Stomach (tissue), 4 donors: Measurements from ENCODE around the gene FREM3.

ENCODE experiments used
- CTCF ChIP-seq, 7 experiments: fragments of 450-650 bp in 4 of 7; fragments of 200-600 bp in 3 of 7; sonication (generic) in 3 of 7; IDR thresholded peaks; one replicate each; pipeline ENCODE4 v1.5.1; 2016 to 2019; ENCODE audit warnings: antibody characterized with exemption in 7 of 7, control low read depth in 2 of 7, mild to moderate bottlenecking in 1 of 7
- EP300 ChIP-seq: sonication (generic); formaldehyde crosslinking; IDR thresholded peaks from one replicate; pipeline ENCODE4 v1.6.1; 2017; ENCODE audit warnings: antibody characterized with exemption
- POLR2A ChIP-seq, 4 donors: fragments of 450-650 bp; IDR thresholded peaks; one replicate each; pipeline ENCODE4 v1.6.1; 2016; ENCODE audit warnings: antibody characterized with exemption in 4 of 4, control low read depth in 2 of 4, mild to moderate bottlenecking in 1 of 4, moderate library complexity in 1 of 4

- TF ChIP-seq CTCF (IDR thresholded peaks at IDR 0.05) (no peak), EP300 (no peak), POLR2A (IDR thresholded peaks at IDR 0.05) (no peak)
These were observed 150.5 kb downstream of the FREM3 start for GRCh38 chr4:143549928-143550327.
